ENCODE measurements around the gene SLC25A51.

- TF ChIP-seq MAFK (IDR thresholded peaks at IDR 0.05; ENCODE audit: partially characterized antibody) = no peak
- TF ChIP-seq, protein P1, sequence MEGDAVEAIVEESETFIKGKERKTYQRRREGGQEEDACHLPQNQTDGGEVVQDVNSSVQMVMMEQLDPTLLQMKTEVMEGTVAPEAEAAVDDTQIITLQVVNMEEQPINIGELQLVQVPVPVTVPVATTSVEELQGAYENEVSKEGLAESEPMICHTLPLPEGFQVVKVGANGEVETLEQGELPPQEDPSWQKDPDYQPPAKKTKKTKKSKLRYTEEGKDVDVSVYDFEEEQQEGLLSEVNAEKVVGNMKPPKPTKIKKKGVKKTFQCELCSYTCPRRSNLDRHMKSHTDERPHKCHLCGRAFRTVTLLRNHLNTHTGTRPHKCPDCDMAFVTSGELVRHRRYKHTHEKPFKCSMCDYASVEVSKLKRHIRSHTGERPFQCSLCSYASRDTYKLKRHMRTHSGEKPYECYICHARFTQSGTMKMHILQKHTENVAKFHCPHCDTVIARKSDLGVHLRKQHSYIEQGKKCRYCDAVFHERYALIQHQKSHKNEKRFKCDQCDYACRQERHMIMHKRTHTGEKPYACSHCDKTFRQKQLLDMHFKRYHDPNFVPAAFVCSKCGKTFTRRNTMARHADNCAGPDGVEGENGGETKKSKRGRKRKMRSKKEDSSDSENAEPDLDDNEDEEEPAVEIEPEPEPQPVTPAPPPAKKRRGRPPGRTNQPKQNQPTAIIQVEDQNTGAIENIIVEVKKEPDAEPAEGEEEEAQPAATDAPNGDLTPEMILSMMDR (IDR thresholded peaks at IDR 0.05) = no peak
- no peak for TF ChIP-seq POLR2A (IDR thresholded peaks at IDR 0.05; ENCODE audit: low read length)
- TF ChIP-seq, protein P2, sequence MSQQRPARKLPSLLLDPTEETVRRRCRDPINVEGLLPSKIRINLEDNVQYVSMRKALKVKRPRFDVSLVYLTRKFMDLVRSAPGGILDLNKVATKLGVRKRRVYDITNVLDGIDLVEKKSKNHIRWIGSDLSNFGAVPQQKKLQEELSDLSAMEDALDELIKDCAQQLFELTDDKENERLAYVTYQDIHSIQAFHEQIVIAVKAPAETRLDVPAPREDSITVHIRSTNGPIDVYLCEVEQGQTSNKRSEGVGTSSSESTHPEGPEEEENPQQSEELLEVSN (IDR thresholded peaks at IDR 0.05; ENCODE audit: borderline replicate concordance, low read depth) = no peak
- TF ChIP-seq, protein P3, sequence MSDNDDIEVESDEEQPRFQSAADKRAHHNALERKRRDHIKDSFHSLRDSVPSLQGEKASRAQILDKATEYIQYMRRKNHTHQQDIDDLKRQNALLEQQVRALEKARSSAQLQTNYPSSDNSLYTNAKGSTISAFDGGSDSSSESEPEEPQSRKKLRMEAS (IDR thresholded peaks at IDR 0.05) = no peak
- TF ChIP-seq POLR2AphosphoS2 (conservative IDR thresholded peaks at IDR 0.05; ENCODE audit: low read length) = no peak
Measured at GRCh38 chr9:37927132-37927531, 23.2 kb upstream of the SLC25A51 start.

All from A549 (cell line).